GM19099 (cell line): ENCODE measurements around the gene SUFU.

Experiments used
- POLR2A ChIP-seq: IDR thresholded peaks from 3 replicates; pipeline ENCODE4 v1.6.1; 2011; ENCODE audit warnings: low read depth; ENCODE audit not compliant: insufficient read length; ENCODE audit errors: extremely low read depth

Gene SUFU

GRCh38 chr10:102595293-102595692 lies 91.5 kb downstream of the SUFU start:
- TF ChIP-seq POLR2A, result no peak

- TF ChIP-seq POLR2A, result no peak
These were observed 92.1 kb downstream of the SUFU start for GRCh38 chr10:102595897-102596296.

GRCh38 chr10:102596506-102596971 lies 92.8 kb downstream of the SUFU start:
- TF ChIP-seq POLR2A, result no peak

GRCh38 chr10:102597131-102597991 lies 93.6 kb downstream of the SUFU start:
- no peak for TF ChIP-seq POLR2A

- no peak for TF ChIP-seq POLR2A
These were observed 94.5 kb downstream of the SUFU start for GRCh38 chr10:102598243-102598642.

- no peak for TF ChIP-seq POLR2A
These were observed 96.0 kb downstream of the SUFU start for GRCh38 chr10:102599565-102600327.

GRCh38 chr10:102600816-102601215 lies 97.0 kb downstream of the SUFU start:
- no peak for TF ChIP-seq POLR2A

GRCh38 chr10:102601639-102602038 lies 97.9 kb downstream of the SUFU start:
- no peak for TF ChIP-seq POLR2A

- TF ChIP-seq POLR2A, result no peak
These were observed 98.7 kb downstream of the SUFU start for GRCh38 chr10:102602272-102603045.

GRCh38 chr10:102603946-102604345 lies 100.2 kb downstream of the SUFU start:
- TF ChIP-seq POLR2A, result no peak

- no peak for TF ChIP-seq POLR2A
These were observed 100.7 kb downstream of the SUFU start for GRCh38 chr10:102604439-102604841.

- TF ChIP-seq POLR2A, result no peak
These were observed 101.9 kb downstream of the SUFU start for GRCh38 chr10:102605712-102606111.

GRCh38 chr10:102608487-102608886 lies 104.7 kb downstream of the SUFU start:
- no peak for TF ChIP-seq POLR2A

- no peak for TF ChIP-seq POLR2A
These were observed 106.7 kb downstream of the SUFU start for GRCh38 chr10:102610441-102610887.

- TF ChIP-seq POLR2A, result no peak
These were observed 107.8 kb downstream of the SUFU start for GRCh38 chr10:102611514-102612087.
